DND-41 (cell line): Measurements from ENCODE around the gene DNAJC17.

ENCODE experiments used
- ATAC-seq: fragments of 200-7000 bp; cut with Tn5 transposase; 3 replicates; pipeline ENCODE4 v1.9.1; 2021; ENCODE audit warnings: low read depth; ENCODE audit not compliant: insufficient read depth
- DNase-seq: peaks from one replicate; pipeline ENCODE4 v3.0.0-alpha.2; 2020
- H2AFZ ChIP-seq: 2 replicates; pipeline ENCODE4 v1.6.0; 2012; ENCODE audit warnings: low read depth, low read length
- H3K27ac ChIP-seq: 2 replicates; pipeline ENCODE4 v1.5.1; 2012; ENCODE audit warnings: low read length, inconsistent platforms
- H3K27me3 ChIP-seq: fragments of 200-600 bp; sonication (generic); 2 replicates; pipeline ENCODE4 v1.6.0; 2012; ENCODE audit warnings: low read length, mild to moderate bottlenecking, inconsistent platforms; ENCODE audit not compliant: insufficient read depth, poor library complexity
- H3K36me3 ChIP-seq: 2 replicates; pipeline ENCODE4 v1.5.1; 2012; ENCODE audit warnings: low read length, inconsistent platforms; ENCODE audit not compliant: insufficient read depth
- H3K4me1 ChIP-seq: 2 replicates; pipeline ENCODE4 v1.5.1; 2012; ENCODE audit warnings: mild to moderate bottlenecking, low read length; ENCODE audit not compliant: insufficient read depth
- H3K4me2 ChIP-seq: 2 replicates; pipeline ENCODE4 v1.6.0; 2012; ENCODE audit warnings: mild to moderate bottlenecking, moderate library complexity, low read length, inconsistent platforms; ENCODE audit not compliant: insufficient read depth
- H3K4me3 ChIP-seq, 2 experiments: fragments of 200-600 bp in 1 of 2; shearing (Covaris generic) in 1 of 2; 2 replicates each; pipeline ENCODE4 v1.5.1; 2012 to 2016; ENCODE audit warnings: inconsistent platforms in 2 of 2, low read length in 2 of 2, mild to moderate bottlenecking in 2 of 2, low read depth in 1 of 2, moderate library complexity in 1 of 2
- H3K79me2 ChIP-seq: 2 replicates; pipeline ENCODE4 v1.6.0; 2012; ENCODE audit warnings: low read length, inconsistent platforms; ENCODE audit not compliant: insufficient read depth
- H3K9ac ChIP-seq: 2 replicates; pipeline ENCODE4 v1.6.0; 2012; ENCODE audit warnings: low read depth, mild to moderate bottlenecking, inconsistent platforms, low read length, moderate library complexity
- H3K9me3 ChIP-seq: 2 replicates; pipeline ENCODE4 v1.5.1; 2012; ENCODE audit warnings: low read length, moderate library complexity, mild to moderate bottlenecking, inconsistent platforms; ENCODE audit not compliant: insufficient read depth, severe bottlenecking
- H4K20me1 ChIP-seq: 2 replicates; pipeline ENCODE4 v1.6.0; 2012; ENCODE audit warnings: low read length; ENCODE audit not compliant: insufficient read depth
- CTCF ChIP-seq: IDR thresholded peaks from 2 replicates; pipeline ENCODE4 v1.5.1; 2012; ENCODE audit warnings: borderline replicate concordance, low read length, moderate library complexity, mild to moderate bottlenecking; ENCODE audit not compliant: poor library complexity, severe bottlenecking; ENCODE audit errors: extremely low read depth
- EZH2 ChIP-seq: IDR thresholded peaks from 3 replicates; pipeline ENCODE4 v1.6.1; 2012; ENCODE audit warnings: borderline replicate concordance, low read depth, mild to moderate bottlenecking, moderate library complexity, low read length, inconsistent platforms; ENCODE audit not compliant: severe bottlenecking

The DNAJC17 gene

GRCh38 chr15:40754883-40755811, 52.1 kb downstream of the DNAJC17 start, which contains the start of gene RMDN3:
Gene RMDN3, minus strand, starts transcription at chr15:40755254. Its CDS starts 471 bp downstream, at chr15:40754783.
- DNase-seq (peak; percentile 93), ATAC-seq (peak; percentile 85)
- Histone ChIP-seq H3K4me2 (peak within 1 kb of the TSS; percentile 99), H3K4me3 (peak within 1 kb of the TSS; percentile 96 to 98), H3K4me1 (peaks cover 41% of the 10 kb centered on the region), H2AFZ (peak within 1 kb of the TSS; percentile 93), H3K27me3 (no peaks in the 10 kb centered on the region), H3K9ac (peak within 1 kb of the TSS; percentile 95), H3K27ac (peak within 1 kb of the TSS; percentile 100), H3K36me3 (peaks cover 26% of the 10 kb centered on the region), H4K20me1 (peaks cover 3% of the 10 kb centered on the region; the same call in 1 of the 2 replicates), H3K9me3 (no peaks in the 10 kb centered on the region), H3K79me2 (peaks cover 38% of the 10 kb centered on the region)
- TF ChIP-seq EZH2 (no peak), CTCF (no peak)

GRCh38 chr15:40754574-40754882, 52.7 kb downstream of the DNAJC17 start:
- Histone ChIP-seq H3K79me2 (peaks cover 38% of the 10 kb centered on the region), H3K4me2 (peak overlapping the region; percentile 99), H3K9ac (peak overlapping the region; percentile 95), H2AFZ (peak overlapping the region; percentile 93), H4K20me1 (peaks cover 3% of the 10 kb centered on the region; the same call in 1 of the 2 replicates), H3K9me3 (no peaks in the 10 kb centered on the region), H3K4me1 (peaks cover 41% of the 10 kb centered on the region), H3K36me3 (peaks cover 31% of the 10 kb centered on the region), H3K4me3 (peak overlapping the region; percentile 96 to 98; a peak in 3 of 4 replicates), H3K27ac (peak overlapping the region; percentile 74), H3K27me3 (no peaks in the 10 kb centered on the region)
- ATAC-seq (peak; percentile 10; the same call in 2 of the 3 replicates), DNase-seq (no peak)
- no peak for TF ChIP-seq EZH2
- TF ChIP-seq CTCF, result no peak

GRCh38 chr15:40751745-40752144, 55.5 kb downstream of the DNAJC17 start:
- Histone ChIP-seq H3K36me3 (peaks cover 51% of the 10 kb centered on the region), H3K4me1 (peaks cover 42% of the 10 kb centered on the region), H4K20me1 (peaks cover 8% of the 10 kb centered on the region; the same call in 1 of the 2 replicates), H3K27ac (no peak overlapping the region), H3K4me3 (no peak overlapping the region), H2AFZ (no peak overlapping the region), H3K9ac (no peak overlapping the region), H3K79me2 (peaks cover 38% of the 10 kb centered on the region), H3K9me3 (no peaks in the 10 kb centered on the region), H3K27me3 (no peaks in the 10 kb centered on the region), H3K4me2 (peak overlapping the region; percentile 19; the same call in 1 of the 2 replicates)
- no peak for TF ChIP-seq EZH2
- TF ChIP-seq CTCF, result no peak
- DNase-seq (no peak), ATAC-seq (no peak)
